Ishikawa (cell line): ENCODE results near the gene PPP1CA.

Experiments used
- CEBPB ChIP-seq: IDR thresholded peaks from 2 replicates; pipeline ENCODE4 v1.6.1; 2012
- CREB1 ChIP-seq: IDR thresholded peaks from 2 replicates; pipeline ENCODE4 v1.6.1; 2012; ENCODE audit warnings: low read depth
- EGR1 ChIP-seq: IDR thresholded peaks from 2 replicates; pipeline ENCODE4 v1.6.1; 2012
- EP300 ChIP-seq: IDR thresholded peaks from 2 replicates; pipeline ENCODE4 v1.6.1; 2012; ENCODE audit warnings: borderline replicate concordance
- FOXM1 ChIP-seq: IDR thresholded peaks from 2 replicates; pipeline ENCODE4 v1.6.1; 2012; ENCODE audit warnings: low read depth, borderline replicate concordance
- MAX ChIP-seq: IDR thresholded peaks from 2 replicates; pipeline ENCODE4 v1.6.1; 2012
- NFIC ChIP-seq: IDR thresholded peaks from 2 replicates; pipeline ENCODE4 v1.6.1; 2012
- RAD21 ChIP-seq: IDR thresholded peaks from 2 replicates; pipeline ENCODE4 v1.6.1; 2012; ENCODE audit warnings: low read depth
- REST ChIP-seq: IDR thresholded peaks from 2 replicates; pipeline ENCODE4 v1.6.1; 2012; ENCODE audit warnings: low read depth, mild to moderate bottlenecking
- TAF1 ChIP-seq: IDR thresholded peaks from 2 replicates; pipeline ENCODE4 v1.6.1; 2012; ENCODE audit warnings: low read depth, mild to moderate bottlenecking
- TCF12 ChIP-seq: IDR thresholded peaks from 2 replicates; pipeline ENCODE4 v1.6.1; 2012; ENCODE audit warnings: low read depth
- TEAD4 ChIP-seq: IDR thresholded peaks from 2 replicates; pipeline ENCODE4 v1.6.1; 2012
- USF1 ChIP-seq: IDR thresholded peaks from 2 replicates; pipeline ENCODE4 v1.6.1; 2012
- YY1 ChIP-seq: IDR thresholded peaks from 2 replicates; pipeline ENCODE4 v1.6.1; 2012; ENCODE audit warnings: low read depth
- ZBTB7A ChIP-seq: IDR thresholded peaks from 2 replicates; pipeline ENCODE4 v1.6.1; 2012; ENCODE audit warnings: low read depth

Gene PPP1CA

GRCh38 chr11:67429722-67430121 is 28.1 kb upstream of the PPP1CA start:
- no peak for TF ChIP-seq RAD21
- no peak for TF ChIP-seq CEBPB
- TF ChIP-seq TCF12 = no peak
- TF ChIP-seq REST = no peak
- no peak for TF ChIP-seq YY1
- TF ChIP-seq ZBTB7A = no peak
- TF ChIP-seq MAX = no peak
- TF ChIP-seq USF1 = no peak

GRCh38 chr11:67429038-67429668 is 27.5 kb upstream of the PPP1CA start:
- no peak for TF ChIP-seq NFIC
- no peak for TF ChIP-seq YY1
- TF ChIP-seq ZBTB7A = no peak
- TF ChIP-seq FOXM1 = no peak
- TF ChIP-seq REST = no peak
- no peak for TF ChIP-seq CREB1
- no peak for TF ChIP-seq EGR1
- no peak for TF ChIP-seq USF1
- TF ChIP-seq MAX = no peak
- no peak for TF ChIP-seq CEBPB

GRCh38 chr11:67428052-67429001 is 26.7 kb upstream of the PPP1CA start, which contains the start of gene RPS6KB2:
TSS of gene RPS6KB2 (plus strand) at chr11:67428494. CDS start at chr11:67428546, 52 bp downstream.
- no peak for TF ChIP-seq EP300
- peak; percentile 100 for TF ChIP-seq CREB1
- TF ChIP-seq USF1 = peak; percentile 33; the same call in 1 of the 2 replicates
- TF ChIP-seq TCF12 = peak; percentile 63; the same call in 1 of the 2 replicates
- peak; percentile 66 for TF ChIP-seq MAX
- TF ChIP-seq YY1 = peak; percentile 99
- TF ChIP-seq NFIC = no peak
- TF ChIP-seq TAF1 = peak; percentile 71
- no peak for TF ChIP-seq FOXM1
- no peak for TF ChIP-seq CEBPB
- 0 out of 2 replicates have a peak, but pooled peaks have one; percentile 22 for TF ChIP-seq EGR1
- TF ChIP-seq TEAD4 = 0 out of 2 replicates have a peak, but pooled peaks have one; percentile 31
- TF ChIP-seq ZBTB7A = no peak
- TF ChIP-seq REST = no peak
- no peak for TF ChIP-seq RAD21
